SIG-M5 treated with dmso at 0.1 percent for 504 hours (cell line): ENCODE measurements around the gene FA2H.
"Not testable (repeated sequence)": the region's sequence is repeated elsewhere in the genome, so short reads cannot be mapped to it uniquely, and the experiment has no call there.

Experiments used
- DNase-seq: peaks from one replicate; lab custom pipeline; 2025; ENCODE audit not compliant: unreplicated experiment; lab: John Stamatoyannopoulos, UW

FA2H gene

DNA sequence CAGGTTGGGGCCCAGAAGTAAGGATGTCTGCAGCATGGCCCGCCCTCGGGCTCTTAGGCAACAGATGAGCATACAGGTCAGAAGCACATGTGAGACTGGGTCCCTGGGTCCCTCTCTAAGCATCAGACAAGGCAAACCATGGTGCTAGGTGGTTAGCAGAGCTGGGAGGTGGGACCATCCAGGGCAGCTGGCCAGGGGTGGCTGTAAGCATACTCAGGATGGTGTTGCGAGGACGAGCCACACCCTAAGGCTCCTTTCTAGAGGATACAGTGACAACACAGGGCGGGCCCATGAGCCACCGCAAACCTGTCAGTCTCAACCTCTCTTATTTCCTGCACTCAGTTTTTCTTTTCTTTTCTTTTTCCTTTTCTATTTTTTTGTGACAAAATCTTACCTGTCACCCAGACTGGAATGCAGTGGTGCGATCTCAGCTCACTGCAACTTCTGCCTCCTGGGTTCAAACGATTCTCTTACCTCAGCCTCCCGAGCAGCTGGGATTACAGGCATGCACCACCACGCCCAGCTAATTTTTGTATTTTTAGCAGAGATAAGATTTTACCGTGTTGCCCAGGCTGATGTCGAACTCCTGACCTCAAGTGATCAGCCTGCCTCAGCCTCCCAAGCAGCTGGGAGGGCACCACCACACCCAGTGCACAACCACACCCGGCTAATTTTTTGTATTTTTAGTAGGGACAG lies 3.6 kb downstream of the FA2H start:
- DNase-seq = no peak

DNA sequence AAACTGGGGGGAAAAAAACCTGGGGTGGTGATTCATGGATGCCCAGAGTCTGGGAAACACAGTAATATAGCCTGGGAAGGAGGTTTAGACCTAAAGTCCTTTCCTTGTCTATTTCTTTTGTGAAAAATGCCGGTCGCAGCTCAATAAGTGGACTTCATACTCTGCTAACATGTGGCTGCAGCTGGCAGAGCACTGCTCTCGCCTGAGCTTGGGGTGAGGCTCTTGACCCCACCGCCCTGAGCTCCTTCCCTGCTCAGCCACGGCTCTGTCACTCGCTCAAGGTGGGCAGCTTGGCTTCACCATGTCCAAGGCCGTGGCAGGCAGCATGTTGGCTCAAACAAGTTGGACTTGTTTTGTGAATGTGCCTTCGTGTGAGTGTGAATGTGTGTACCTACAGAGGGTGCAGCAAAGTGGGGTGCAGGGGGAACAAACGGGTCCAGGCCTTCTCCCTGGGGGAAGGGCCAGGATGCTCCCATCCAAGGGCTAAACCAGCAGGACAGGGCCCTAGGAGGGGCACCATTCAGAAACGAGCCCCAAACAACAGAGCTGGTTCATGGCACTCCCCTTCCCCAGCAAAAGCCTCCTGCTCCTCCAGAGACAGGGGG lies 4.9 kb downstream of the FA2H start:
- no peak for DNase-seq

DNA sequence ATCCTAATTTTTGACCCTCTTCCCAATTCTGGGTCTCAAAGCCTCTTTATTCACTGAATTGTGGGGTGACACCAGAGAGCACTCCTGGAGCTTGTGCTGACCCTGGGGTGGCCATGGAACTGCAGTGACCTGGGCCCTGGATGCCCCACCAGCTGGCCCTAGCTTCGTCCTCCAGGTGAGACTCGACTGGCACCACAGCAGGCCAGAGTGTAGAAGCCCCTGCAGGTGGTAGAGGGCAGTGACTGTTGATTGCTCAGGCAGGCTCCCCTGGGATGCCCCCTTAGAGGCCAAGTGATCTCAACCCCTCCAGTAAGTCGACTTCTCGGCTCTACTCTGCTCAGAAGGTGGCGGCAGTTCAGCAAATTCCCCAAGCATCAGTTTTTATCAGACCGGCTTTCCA lies 6.4 kb downstream of the FA2H start:
- DNase-seq = no peak

DNA sequence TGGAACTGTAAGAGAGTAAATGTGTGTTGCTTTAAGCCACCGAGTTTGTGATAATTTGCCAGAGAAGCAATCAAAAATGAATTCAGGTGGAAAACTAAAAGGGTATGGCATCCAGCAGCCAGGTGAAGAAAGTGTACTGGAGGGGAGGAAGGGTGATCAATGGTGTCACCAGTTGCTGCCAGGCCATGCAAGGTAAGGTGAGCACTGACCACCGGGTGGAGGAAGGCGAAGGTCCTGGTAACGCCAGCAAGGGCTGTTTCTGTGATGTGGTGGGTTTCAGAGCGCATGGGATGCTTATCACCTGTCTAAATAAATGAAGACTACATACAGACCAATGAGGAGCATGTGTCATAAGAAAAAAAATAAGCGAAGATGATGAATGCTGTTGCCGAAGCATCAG lies 6.9 kb downstream of the FA2H start:
- DNase-seq = no peak

DNA sequence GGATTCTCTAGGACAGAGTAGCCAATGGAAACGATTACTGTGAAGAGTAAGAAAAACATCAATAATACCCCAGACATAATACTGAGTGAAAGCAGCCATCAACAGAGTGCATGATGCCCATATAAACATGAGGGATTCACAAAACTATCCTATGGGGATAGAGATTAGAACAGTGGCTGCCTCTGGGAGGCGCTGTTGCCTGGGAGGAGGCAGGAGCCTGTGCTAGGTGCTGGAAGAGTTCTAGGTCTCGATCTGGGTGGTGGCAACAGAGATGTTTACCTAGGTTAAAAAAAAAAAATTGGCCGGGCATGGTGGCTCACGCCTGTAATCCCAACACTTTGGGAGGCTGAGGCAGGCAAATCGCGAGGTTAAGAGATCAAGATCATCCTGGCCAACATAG lies 7.9 kb downstream of the FA2H start:
- DNase-seq = no peak

DNA sequence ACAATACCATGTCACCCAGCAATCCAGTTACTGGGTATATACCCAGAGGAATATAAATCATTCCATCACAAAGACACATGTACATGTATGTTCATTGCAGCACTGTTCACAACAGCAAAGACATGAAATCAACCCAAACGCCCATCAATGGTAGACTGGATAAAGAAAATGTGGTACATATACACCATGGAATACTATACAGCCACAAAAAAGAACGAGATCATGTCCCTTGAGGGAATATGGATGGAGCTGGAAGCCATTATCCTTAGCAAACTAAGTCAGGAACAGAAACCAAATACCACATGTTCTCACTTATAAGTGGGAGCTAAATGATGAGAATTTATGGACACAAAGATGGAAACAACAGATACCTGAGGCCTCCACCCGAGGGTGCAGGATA lies 10.4 kb downstream of the FA2H start:
- not testable (repeated sequence) for DNase-seq

DNA sequence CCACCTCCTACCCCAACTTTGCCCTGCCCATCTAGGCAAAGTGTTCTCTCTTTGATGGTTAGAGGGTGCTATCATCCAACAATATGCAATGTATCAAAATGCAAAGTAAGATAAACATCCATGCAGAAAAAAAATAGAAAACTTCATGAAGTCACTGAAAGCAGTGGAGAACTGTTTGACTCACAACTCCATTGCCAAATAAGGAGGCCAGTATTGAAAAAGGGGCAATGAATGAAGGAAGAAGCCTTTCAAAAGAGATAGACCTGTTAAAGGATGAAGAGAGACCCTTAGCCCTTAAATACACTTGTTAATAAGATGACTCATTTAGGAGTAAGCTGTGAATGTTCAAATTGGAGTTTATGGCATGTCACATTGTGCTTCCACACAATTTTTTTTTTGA lies 13.0 kb downstream of the FA2H start:
- no peak for DNase-seq

DNA sequence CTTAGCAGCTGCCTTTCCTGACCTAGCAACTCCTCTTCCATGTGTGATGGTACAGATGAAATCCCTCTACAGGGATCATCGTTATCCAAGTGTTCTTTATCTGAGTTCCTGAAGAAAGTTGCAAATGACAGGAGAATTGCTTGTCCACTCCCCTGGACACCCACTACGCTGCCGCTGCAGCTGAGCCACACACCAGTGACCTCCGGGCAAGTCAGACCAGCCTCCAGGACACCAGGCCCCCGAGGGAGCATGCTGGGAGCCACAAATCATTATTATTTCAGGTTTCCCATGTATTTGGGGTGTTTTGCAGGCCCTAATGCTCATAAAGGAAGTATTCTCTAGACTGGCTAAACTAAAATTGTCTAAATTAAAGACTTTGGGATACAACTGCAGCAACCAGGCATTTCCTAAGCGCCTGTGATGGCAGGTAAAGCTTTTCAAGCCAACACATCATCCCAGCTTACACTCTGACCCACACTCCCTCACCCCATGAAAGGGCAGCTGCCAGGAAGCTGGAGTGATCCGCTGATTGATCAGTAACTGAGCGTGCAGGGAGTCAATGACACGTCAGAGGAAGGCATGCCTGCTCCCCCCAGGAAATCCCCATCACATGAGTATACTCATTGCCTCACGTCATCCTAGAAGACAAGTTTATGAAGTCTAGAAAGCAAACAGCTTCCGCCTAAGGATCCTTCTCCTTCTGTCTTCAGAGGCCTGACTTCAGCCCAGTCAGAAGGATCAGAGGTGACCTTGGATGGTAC lies 14.4 kb downstream of the FA2H start:
- DNase-seq = no peak

DNA sequence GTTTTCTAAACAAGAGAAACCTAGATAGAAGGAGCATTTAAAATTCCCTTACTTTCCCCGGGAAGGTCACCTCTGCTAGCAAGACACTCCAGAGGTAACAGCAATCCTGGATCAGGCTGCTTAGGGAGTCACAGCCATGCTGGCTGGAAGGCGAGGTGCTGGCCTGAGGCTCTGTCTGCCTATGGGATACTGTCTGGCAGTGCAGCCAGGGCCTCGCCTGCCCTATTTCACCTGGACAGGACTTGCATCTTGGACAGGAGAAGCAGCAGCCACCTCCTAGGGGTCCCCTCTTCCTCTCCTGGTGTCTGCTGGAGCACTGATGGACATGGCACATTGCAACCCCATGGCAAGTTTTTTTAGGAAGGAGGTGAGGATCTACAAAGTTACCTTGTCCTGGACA lies 15.1 kb downstream of the FA2H start:
- DNase-seq = no peak

DNA sequence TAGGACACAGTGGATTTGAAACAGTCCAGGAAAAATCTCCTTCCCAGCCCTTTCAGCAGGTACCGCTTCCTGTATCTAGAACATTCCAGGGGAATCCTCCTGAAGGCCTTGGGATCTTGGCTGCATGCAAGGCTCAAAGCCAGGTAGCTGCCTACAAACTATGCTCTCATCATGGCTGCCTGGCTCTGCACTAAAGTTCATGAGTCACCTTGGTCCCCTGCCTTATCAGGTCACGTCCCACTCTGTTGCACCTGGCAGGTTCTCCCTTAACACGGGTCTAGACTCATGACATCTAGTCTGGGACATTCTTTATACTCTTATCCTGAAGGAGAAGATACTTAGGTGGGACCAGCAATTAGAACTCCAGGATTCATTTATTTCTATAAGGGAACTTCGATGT lies 15.8 kb downstream of the FA2H start:
- DNase-seq = no peak

DNA sequence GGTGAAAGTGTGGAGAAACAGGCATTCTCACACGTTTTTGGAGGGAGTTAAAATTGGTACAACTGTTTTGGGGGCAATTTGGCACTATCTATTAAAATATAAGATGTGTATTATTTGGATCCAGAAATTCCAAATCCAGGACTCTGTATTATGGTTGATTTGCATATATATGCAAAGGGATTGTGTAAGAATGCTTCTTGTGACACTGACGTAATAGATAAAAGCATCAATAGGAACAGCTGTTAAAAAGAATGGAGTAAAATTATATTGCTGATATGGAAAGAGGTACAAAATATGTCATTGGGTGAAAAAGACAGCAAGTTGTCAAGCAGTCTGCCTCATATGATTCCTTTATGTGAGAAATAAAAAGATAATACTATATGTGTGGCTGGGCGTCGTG lies 17.3 kb downstream of the FA2H start:
- DNase-seq = no peak

DNA sequence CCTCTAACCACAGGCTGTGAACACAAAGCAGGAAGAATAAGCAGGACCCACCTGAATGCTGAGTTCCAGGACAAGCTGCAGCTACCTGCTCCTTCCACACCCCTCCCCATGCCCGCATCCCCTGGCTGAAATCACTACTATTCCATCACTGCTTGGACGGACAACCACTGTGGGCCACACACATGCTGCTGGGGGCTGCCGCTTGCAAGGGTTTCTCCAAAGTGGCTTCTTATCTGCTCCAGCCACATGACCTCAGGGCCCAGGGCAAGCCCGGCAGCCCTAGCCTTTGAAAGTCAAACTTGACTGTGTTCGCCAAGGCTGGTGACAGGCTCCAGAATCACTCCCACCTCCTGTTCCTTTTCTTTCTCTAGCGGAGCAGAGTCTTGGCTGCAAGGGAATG lies 18.4 kb downstream of the FA2H start:
- no peak for DNase-seq

DNA sequence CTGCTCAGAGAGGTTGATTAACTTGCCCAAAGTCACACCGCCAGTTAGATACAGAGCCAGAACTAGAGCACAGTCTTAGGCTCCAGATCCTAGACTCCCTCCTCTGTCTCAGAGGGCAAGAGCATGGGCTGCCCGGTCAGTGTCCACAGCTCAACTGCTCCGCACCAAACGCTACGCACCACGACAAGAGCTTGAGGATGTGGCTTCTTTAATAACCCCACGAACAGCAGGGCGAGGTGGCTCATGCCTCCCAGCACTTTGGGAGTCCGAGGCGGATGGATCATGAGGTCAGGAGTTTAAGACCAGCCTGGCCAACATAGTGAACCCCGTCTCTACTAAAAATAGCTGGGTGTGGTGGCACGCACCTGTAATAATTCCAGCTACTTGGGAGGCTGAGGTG lies 21.4 kb downstream of the FA2H start:
- DNase-seq = no peak

DNA sequence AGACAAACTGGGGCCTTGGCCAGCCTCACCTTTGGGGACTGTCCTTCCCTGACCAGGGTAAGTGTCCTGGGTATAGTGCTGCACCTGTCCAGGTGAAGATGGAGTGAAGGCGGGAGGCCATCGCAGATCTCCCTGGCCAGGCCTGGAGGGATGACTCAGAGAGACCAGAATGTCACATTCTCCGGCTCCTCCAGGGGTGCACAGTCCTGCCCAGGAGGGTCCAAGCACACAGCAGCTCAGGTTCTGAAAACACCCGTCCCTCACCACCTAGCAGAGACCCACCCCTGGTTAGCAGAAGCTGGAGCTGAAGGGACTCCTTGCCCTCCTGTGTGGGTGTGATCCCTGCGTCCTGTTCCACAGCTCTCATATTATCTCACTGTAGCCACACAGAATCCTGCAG lies 21.9 kb downstream of the FA2H start:
- no peak for DNase-seq

DNA sequence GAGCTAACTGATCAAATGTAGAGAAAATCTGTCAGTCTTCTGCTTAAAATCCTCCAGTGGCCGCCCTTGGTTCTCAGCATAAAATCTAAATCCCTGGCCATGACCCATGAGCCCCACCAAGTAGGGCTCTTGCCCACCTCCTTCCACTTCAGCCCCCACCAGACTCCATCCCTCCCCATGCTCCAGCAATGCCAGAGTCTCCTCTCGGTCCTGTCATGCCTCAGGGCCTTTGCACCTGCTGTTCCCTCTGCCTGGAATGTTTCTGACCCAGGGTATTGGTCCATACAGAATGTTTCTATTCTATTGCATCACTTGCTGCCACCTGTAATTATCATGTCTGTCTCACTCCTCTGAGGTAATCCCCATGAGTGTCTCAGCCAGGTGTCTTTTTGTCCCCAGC lies 22.4 kb downstream of the FA2H start:
- no peak for DNase-seq

DNA sequence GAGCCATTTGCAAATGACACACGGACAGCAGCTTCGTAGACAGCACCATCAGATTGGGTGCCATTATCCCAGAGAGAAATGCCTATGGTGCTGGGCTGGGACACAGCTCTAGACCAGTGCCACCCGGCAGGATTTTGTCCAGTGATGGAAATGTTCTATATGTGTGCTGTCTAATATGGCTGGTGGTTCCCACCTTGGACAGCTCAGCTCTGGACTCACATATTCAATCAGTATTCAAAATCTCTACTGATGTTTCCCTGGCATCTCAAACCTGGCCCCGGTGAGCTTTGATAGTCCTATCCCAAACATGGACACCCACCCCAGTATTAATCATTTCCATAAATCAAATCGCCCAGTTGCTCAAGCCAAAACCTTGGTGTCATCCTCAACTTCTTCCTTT lies 23.0 kb downstream of the FA2H start:
- no peak for DNase-seq

DNA sequence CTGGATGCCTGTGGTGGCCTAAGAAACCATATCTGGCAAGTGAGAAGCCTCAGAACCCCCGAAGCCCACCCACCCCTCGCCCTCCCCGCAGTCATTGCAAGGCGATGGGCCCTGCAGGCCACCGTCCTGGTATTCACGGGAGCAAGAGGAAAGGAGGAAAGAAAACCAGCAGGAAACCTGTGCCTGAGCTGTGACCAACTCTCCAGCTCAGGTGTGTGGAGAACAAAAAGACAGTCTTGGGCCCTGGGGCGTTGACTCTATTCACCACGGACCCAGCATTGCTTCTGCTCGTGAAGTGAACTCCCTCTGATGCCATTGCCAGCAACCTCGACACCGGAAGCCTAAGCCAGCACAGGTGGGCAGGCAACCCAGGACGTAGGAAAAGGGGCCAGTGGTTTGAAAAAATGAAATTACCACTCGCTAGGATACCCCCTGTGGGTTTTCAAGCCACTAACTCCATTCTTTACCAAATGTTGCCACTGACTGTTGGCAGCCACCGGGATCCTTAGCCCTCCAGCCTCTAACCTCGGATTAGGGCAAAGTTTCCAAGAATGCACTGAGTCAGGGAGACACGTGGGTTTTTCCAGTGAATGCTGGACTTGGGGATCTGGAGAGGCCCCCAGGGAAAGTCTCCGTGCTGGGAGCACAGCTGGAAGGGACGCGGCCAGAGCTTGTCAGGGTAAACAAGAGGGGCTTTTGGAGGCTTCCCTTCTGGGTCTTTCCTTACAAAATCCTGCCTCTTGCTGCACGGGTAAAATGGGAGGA lies 25.1 kb downstream of the FA2H start:
- no peak for DNase-seq

DNA sequence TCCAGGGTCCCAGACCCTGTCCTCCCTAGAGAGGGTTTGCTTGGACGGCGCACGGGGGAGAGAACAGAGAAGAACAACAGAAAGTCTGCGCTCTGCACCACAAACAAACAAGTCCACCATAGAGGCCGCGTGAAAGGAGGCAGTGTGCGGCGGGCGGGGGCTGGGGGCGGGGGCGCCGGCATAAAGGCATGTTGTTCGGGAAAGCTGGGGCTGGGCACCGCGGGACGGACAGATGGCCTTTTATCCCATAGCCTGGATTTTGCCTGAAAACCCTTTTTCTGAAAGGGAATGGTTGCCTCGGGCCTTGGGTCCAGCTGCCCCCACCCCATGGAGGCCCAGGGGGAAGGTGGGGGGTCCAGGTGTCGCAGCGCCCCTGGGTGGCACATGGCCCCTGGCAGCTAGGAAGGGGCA lies 26.0 kb downstream of the FA2H start:
- DNase-seq = no peak

DNA sequence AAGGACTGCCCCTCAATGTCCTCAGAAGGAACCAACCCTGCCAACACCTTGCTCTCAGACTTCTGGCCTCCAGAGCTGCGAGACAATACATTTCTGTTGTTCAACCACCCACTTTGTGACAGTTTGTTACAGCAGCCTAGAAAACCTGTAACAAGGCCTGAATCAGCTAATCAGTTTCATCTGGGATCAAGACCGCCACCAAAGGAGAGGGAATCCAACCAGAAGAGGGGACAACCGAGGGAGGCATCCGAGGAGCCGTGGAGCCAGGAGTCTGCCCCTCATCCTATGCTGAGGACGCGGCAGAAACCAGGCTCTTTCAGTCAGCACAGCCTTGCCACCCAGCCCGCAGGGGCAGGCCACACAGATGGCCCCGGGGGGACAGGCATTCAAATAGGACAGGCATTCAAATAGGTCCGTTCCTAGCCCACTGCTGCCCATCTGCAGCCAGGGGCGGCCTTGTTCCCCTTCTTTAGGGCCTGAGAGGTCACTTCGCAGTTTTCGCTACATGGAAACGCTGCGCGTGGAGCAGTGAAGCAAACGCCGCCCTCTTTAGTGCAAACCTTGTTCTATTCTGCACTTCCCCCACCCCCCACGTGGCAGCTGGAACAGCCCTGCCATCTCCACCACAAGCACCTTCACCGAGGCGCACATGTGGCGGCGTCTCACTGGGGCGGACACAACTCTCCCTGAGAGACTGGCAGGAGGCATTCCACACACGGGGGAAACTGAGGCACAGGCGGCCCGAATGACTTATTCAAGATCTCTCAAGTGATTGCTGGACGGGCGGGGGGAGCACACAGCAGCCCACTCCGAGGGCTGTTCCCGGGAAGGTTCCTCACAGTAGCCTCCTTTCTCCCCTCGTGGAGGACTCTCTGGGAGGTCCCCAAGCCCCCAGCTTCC lies 26.7 kb downstream of the FA2H start:
- no peak for DNase-seq

DNA sequence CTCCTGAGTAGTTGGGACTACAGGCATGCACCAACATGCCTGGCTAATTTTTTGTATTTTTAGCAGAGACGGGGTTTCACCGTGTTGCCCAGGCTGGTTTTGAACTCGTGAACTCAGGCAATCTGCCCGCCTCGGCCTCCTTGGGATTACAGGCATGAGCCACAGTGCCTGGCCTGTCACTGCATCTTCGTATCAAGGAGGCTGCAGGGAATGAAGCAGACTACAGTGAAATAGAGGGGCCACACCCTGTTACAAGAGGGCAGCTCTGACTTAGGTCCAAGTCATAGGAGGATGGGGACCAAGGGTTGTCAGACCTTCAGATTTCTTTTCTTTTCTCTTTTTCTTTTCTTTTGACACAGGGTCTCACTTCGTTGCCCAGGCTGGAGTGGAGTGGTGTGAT lies 28.7 kb downstream of the FA2H start:
- no peak for DNase-seq

DNA sequence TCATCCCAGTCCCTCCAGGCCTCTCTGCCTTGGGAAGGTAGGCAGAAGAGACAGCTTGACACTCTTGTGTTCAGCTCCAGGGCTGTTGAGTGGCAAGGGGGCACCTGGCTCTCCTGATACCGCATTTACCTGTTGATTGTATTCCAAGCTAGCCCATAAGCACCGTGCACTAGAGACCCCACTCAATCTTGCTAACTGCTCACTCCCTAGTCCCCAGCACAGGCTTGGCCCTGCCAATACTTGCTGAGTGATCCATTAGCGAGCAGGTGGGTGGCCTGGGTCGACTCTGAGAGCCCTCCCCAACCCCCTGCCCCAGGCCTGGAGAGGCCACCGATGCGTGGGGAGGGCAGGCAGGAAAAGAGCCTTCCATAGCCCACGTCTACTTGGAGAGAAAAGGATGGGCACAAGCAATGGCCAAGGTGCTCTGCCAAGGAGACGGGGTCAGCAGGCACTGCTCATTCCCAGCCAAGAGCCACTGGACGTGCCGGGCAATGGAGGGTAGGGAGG lies 29.5 kb downstream of the FA2H start:
- no peak for DNase-seq
